Smooth muscle cell (in vitro differentiated cells): ENCODE measurements around the gene METTL6. TPM values are rescaled to one million over a fixed set of nuclear protein-coding genes. Genes with fewer than 3 reads are reported as not detected.

Source experiments
- DNase-seq: peaks from one replicate; lab custom pipeline; 2025; ENCODE audit not compliant: unreplicated experiment; lab: John Stamatoyannopoulos, UW
- H2AFZ ChIP-seq: fragments of 200-600 bp; sonication (generic); 2 replicates; pipeline ENCODE4 v1.6.0; 2016; ENCODE audit warnings: antibody characterized with exemption, low read depth, mild to moderate bottlenecking
- H3F3A ChIP-seq: fragments of 200-600 bp; sonication (generic); 2 replicates; pipeline ENCODE4 v1.6.0; 2017; ENCODE audit warnings: antibody characterized with exemption, low read depth
- H3K27ac ChIP-seq: fragments of 200-600 bp; sonication (generic); 2 replicates; pipeline ENCODE4 v1.5.1; 2016; ENCODE audit warnings: low read depth, mild to moderate bottlenecking
- H3K27me3 ChIP-seq: fragments of 200-600 bp; sonication (generic); 2 replicates; pipeline ENCODE4 v1.6.1; 2016; ENCODE audit warnings: low read depth, mild to moderate bottlenecking
- H3K36me3 ChIP-seq: fragments of 200-600 bp; sonication (generic); 2 replicates; pipeline ENCODE4 v1.5.1; 2016; ENCODE audit warnings: low read depth
- H3K4me1 ChIP-seq: fragments of 200-600 bp; sonication (generic); 2 replicates; pipeline ENCODE4 v1.5.1; 2016; ENCODE audit warnings: low read depth
- H3K4me2 ChIP-seq: fragments of 200-600 bp; sonication (generic); 2 replicates; pipeline ENCODE4 v1.6.0; 2016; ENCODE audit warnings: mild to moderate bottlenecking
- H3K4me3 ChIP-seq: fragments of 200-600 bp; sonication (generic); 2 replicates; pipeline ENCODE4 v1.5.1; 2016; ENCODE audit warnings: mild to moderate bottlenecking
- H3K79me2 ChIP-seq: fragments of 200-600 bp; sonication (generic); 2 replicates; pipeline ENCODE4 v1.6.0; 2016; ENCODE audit warnings: low read depth, mild to moderate bottlenecking
- H3K9ac ChIP-seq: fragments of 200-600 bp; sonication (generic); 2 replicates; pipeline ENCODE4 v1.6.0; 2016; ENCODE audit warnings: low read depth
- H3K9me3 ChIP-seq: fragments of 200-600 bp; sonication (generic); replicated peaks from 2 replicates; pipeline ENCODE4 v1.5.1; 2016; ENCODE audit warnings: low read depth
- H4K20me1 ChIP-seq: fragments of 200-600 bp; sonication (generic); 2 replicates; pipeline ENCODE4 v1.6.0; 2016; ENCODE audit warnings: low read depth
- WGBS: methylation state at CpG from one replicate; pipeline ENCODE4 v1.1.7; 2016; ENCODE audit warnings: low lambda C conversion rate; 5-methylcytosine and 5-hydroxymethylcytosine counted together
- polyA plus RNA-seq: library from polyadenylated mRNA; unstranded; fragments of >200 nt; fragmentation: Nextera tagmentation; extraction: Ambion mirVana; gene quantifications from 2 replicates; pipeline ENCODE4 v1.2.1, GENCODE V29; 2016
- total RNA-seq: library from RNA; depleted of rRNA; stranded (reverse); fragments of >200 nt; gene quantifications from 2 replicates; pipeline ENCODE4 v1.2.3, GENCODE V29; 2014
- TF ChIP-seq, protein P1 (sequence below): fragments of 200-600 bp; sonication (generic); IDR thresholded peaks from 2 replicates; pipeline ENCODE4 v1.5.1; 2017; ENCODE audit warnings: borderline replicate concordance, mild to moderate bottlenecking, antibody characterized with exemption; ENCODE audit not compliant: insufficient read depth, poor library complexity, severe bottlenecking

The METTL6 gene
- total and polyA plus RNA-seq, 2 experiments from 2014 or later = 16.0 to 37.3 TPM

DNA sequence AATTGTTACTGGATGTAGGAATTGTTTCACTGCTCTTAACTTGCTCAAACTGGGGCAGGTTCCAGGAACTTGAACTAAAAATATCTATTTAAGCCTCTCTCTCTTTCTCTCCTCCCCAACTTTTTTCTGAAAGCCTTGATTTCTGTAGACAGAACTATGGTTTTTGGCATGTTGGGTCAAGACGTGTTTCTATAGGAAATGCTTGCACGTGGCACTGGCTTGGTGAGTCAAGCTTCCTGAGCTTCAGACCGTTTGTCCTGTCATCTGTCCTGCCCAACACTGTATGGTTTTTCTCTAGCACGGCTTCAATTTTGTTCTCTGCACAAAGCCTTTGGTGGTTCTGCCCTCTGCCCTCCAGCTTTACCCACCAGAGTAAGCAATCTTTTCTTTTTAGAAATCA is 13.5 kb upstream of the METTL6 start:
- H3K79me2 ChIP-seq = no peaks in the 10 kb centered on the region
- H3K36me3 ChIP-seq = peaks cover 31% of the 10 kb centered on the region
- H3K4me3 ChIP-seq = no peak overlapping the region
- DNase-seq = no peak
- H3F3A ChIP-seq = no peaks in the 10 kb centered on the region
- H4K20me1 ChIP-seq = peaks cover 14% of the 10 kb centered on the region
- no peak overlapping the region for H2AFZ ChIP-seq
- no peaks in the 10 kb centered on the region for H3K4me1 ChIP-seq
- H3K27me3 ChIP-seq = no peaks in the 10 kb centered on the region
- TF ChIP-seq, protein P1, sequence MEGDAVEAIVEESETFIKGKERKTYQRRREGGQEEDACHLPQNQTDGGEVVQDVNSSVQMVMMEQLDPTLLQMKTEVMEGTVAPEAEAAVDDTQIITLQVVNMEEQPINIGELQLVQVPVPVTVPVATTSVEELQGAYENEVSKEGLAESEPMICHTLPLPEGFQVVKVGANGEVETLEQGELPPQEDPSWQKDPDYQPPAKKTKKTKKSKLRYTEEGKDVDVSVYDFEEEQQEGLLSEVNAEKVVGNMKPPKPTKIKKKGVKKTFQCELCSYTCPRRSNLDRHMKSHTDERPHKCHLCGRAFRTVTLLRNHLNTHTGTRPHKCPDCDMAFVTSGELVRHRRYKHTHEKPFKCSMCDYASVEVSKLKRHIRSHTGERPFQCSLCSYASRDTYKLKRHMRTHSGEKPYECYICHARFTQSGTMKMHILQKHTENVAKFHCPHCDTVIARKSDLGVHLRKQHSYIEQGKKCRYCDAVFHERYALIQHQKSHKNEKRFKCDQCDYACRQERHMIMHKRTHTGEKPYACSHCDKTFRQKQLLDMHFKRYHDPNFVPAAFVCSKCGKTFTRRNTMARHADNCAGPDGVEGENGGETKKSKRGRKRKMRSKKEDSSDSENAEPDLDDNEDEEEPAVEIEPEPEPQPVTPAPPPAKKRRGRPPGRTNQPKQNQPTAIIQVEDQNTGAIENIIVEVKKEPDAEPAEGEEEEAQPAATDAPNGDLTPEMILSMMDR = no peak
- 98% methylated on average over 4 of the region's 4 CpGs for WGBS
- no peak overlapping the region for H3K27ac ChIP-seq
- H3K9me3 ChIP-seq = no peaks in the 10 kb centered on the region
- no peak overlapping the region for H3K4me2 ChIP-seq
- H3K9ac ChIP-seq = no peak overlapping the region

DNA sequence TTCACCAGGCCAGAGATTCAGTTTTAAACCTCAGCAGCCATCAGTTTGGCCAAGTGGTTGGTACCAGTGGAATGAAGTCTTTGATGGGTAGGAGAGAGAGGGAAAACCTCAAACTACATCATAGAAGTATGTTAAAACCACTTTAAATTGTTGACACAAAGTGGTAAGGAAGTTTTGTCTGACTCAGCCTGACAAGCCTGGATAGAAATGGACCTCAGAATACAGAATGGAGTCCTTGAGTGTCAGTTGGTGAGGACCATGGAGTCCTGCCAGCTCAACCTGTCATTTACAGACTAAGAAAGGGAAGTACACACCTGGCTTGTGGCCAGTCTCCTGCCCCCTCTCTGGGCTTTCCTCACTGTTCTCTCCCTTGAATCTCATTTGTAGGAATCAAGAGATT is 12.1 kb upstream of the METTL6 start:
- H3K9me3 ChIP-seq = no peaks in the 10 kb centered on the region
- TF ChIP-seq, protein P1 = no peak
- no peaks in the 10 kb centered on the region for H3K4me1 ChIP-seq
- DNase-seq = no peak
- H3K9ac ChIP-seq = no peak overlapping the region
- H3F3A ChIP-seq = no peaks in the 10 kb centered on the region
- H3K79me2 ChIP-seq = no peaks in the 10 kb centered on the region
- peaks cover 37% of the 10 kb centered on the region for H3K36me3 ChIP-seq
- H3K27me3 ChIP-seq = no peaks in the 10 kb centered on the region
- H2AFZ ChIP-seq = no peak overlapping the region
- no peak overlapping the region for H3K27ac ChIP-seq
- H3K4me2 ChIP-seq = no peak overlapping the region
- peaks cover 28% of the 10 kb centered on the region for H4K20me1 ChIP-seq
- no peak overlapping the region for H3K4me3 ChIP-seq

DNA sequence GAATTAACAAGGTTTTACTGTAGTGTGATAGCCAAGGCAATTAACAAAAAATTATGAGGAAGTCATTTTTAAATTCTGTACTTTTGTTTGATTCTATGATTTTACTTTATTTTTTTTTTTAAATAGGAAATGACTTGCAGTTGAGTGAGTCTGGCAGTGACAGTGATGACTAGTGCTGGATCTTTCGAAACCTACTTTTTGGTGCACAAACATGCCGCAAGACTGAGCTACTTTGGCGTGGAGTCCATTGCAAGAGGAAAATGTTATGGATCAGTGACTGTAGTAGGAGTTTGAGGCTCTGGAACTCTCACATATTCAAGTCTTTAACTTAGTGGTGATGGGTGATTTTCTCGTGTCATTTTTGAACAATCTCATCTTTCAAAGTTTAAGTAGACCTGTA is 11.6 kb upstream of the METTL6 start:
- no peak overlapping the region for H3K9ac ChIP-seq
- no peaks in the 10 kb centered on the region for H3K27me3 ChIP-seq
- no peak overlapping the region for H2AFZ ChIP-seq
- H3K79me2 ChIP-seq = no peaks in the 10 kb centered on the region
- peaks cover 33% of the 10 kb centered on the region for H4K20me1 ChIP-seq
- WGBS = 100% methylated on average over 4 of the region's 4 CpGs
- no peak overlapping the region for H3K4me2 ChIP-seq
- H3K36me3 ChIP-seq = peaks cover 42% of the 10 kb centered on the region
- TF ChIP-seq, protein P1 = no peak
- no peak overlapping the region for H3K27ac ChIP-seq
- H3K4me3 ChIP-seq = no peak overlapping the region
- H3K4me1 ChIP-seq = no peaks in the 10 kb centered on the region
- no peak for DNase-seq
- H3K9me3 ChIP-seq = no peaks in the 10 kb centered on the region
- no peaks in the 10 kb centered on the region for H3F3A ChIP-seq

DNA sequence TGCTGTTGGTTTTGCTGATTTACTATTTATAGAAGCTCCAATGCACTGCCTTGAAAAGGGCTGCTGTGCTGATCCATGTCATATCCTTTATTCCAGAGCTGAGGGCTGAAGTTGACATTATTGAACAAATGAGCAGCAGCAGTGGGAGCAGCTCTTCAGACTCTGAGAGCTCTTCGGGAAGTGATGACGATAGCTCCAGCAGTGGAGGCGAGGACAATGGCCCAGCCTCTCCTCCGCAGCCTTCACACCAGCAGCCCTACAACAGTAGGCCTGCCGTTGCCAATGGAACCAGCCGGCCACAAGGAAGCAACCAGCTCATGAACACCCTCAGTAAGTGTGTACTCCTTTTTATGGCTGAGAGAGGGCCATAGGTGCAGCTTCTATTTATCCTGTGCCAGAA is 8.9 kb upstream of the METTL6 start:
- Histone ChIP-seq H3K4me2 (no peak overlapping the region), H3K27ac (no peak overlapping the region), H3F3A (no peaks in the 10 kb centered on the region), H3K4me3 (no peak overlapping the region), H3K4me1 (no peaks in the 10 kb centered on the region), H3K27me3 (no peaks in the 10 kb centered on the region), H3K36me3 (peaks cover 51% of the 10 kb centered on the region), H2AFZ (no peak overlapping the region), H3K79me2 (peaks cover 6% of the 10 kb centered on the region), H4K20me1 (peaks cover 54% of the 10 kb centered on the region), H3K9ac (no peak overlapping the region), H3K9me3 (no peaks in the 10 kb centered on the region)
- WGBS = 98% methylated on average over 6 of the region's 6 CpGs
- DNase-seq = no peak
- TF ChIP-seq, protein P1 = no peak
